ENCODE data around the gene ITIH2.
"Not testable (repeated sequence)": the region's sequence is repeated elsewhere in the genome, so short reads cannot be mapped to it uniquely, and the experiment has no call there.

The ITIH2 gene

GRCh38 chr10:7693194-7693593 is 9.9 kb upstream of the ITIH2 start:
- not testable (repeated sequence) for DNase-seq (ENCODE audit: low read depth in 2 of 2)

GRCh38 chr10:7696545-7696944 is 6.6 kb upstream of the ITIH2 start:
- no peak for DNase-seq (ENCODE audit: low read depth in 2 of 2)

- no peak for DNase-seq (ENCODE audit: low read depth in 2 of 2)
These were observed 5.7 kb upstream of the ITIH2 start for GRCh38 chr10:7697426-7697825.

GRCh38 chr10:7700577-7701125 is 2.5 kb upstream of the ITIH2 start:
- DNase-seq (ENCODE audit: low read depth in 2 of 2): no peak

- DNase-seq (ENCODE audit: low read depth in 2 of 2): no peak
These were observed 1.9 kb upstream of the ITIH2 start for GRCh38 chr10:7701158-7701742.

GRCh38 chr10:7702288-7702812 is 766 bp upstream of the ITIH2 start:
- no peak for DNase-seq (ENCODE audit: low read depth in 2 of 2)

GRCh38 chr10:7704071-7705016 is 1.2 kb downstream of the ITIH2 start:
- no peak for DNase-seq (ENCODE audit: low read depth in 2 of 2)

- DNase-seq (ENCODE audit: low read depth in 2 of 2): no peak
These were observed 2.2 kb downstream of the ITIH2 start for GRCh38 chr10:7705341-7705740.

- DNase-seq (ENCODE audit: low read depth in 2 of 2): no peak
These were observed 3.5 kb downstream of the ITIH2 start for GRCh38 chr10:7706534-7707073.

- no peak for DNase-seq (ENCODE audit: low read depth in 2 of 2)
These were observed 4.0 kb downstream of the ITIH2 start for GRCh38 chr10:7707102-7707501.

GRCh38 chr10:7707858-7708622 is 4.9 kb downstream of the ITIH2 start:
- no peak for DNase-seq (ENCODE audit: low read depth in 2 of 2)

- no peak for DNase-seq (ENCODE audit: low read depth in 2 of 2)
These were observed 5.7 kb downstream of the ITIH2 start for GRCh38 chr10:7708832-7709231.

- DNase-seq (ENCODE audit: low read depth in 2 of 2): no peak
These were observed 7.3 kb downstream of the ITIH2 start for GRCh38 chr10:7710446-7710845.

GRCh38 chr10:7711075-7711474 is 8.0 kb downstream of the ITIH2 start:
- not testable (repeated sequence) for DNase-seq (ENCODE audit: low read depth in 2 of 2)

- no peak for DNase-seq (ENCODE audit: low read depth in 2 of 2)
These were observed 12.4 kb downstream of the ITIH2 start for GRCh38 chr10:7715515-7715914.

- no peak for DNase-seq (ENCODE audit: low read depth in 2 of 2)
These were observed 14.7 kb downstream of the ITIH2 start for GRCh38 chr10:7717767-7718166.

GRCh38 chr10:7718685-7719084 is 15.6 kb downstream of the ITIH2 start:
- no peak for DNase-seq (ENCODE audit: low read depth in 2 of 2)

- DNase-seq (ENCODE audit: low read depth in 2 of 2): no peak
These were observed 17.4 kb downstream of the ITIH2 start for GRCh38 chr10:7720478-7720877.

GRCh38 chr10:7722927-7723529 is 19.9 kb downstream of the ITIH2 start:
- DNase-seq (ENCODE audit: low read depth in 2 of 2): no peak

GRCh38 chr10:7734821-7735220 is 31.7 kb downstream of the ITIH2 start:
- DNase-seq (ENCODE audit: low read depth in 2 of 2): no peak

Measured in activated CD4-positive, alpha-beta T cell treated with anti-CD3 and anti-CD28 coated beads for 24 hours (primary cell).